ENCODE measurements around the gene TCEA2.
A peak's percentile ranks its signal among the peaks of the same experiment; 100 is the strongest.

Gene TCEA2

GRCh38 chr20:64050261-64051032 is 12.6 kb upstream of the TCEA2 start:
- DNase-seq = no peak

- DNase-seq = no peak
Measured at GRCh38 chr20:64051033-64051452, 12.0 kb upstream of the TCEA2 start.

- DNase-seq = no peak
Measured at GRCh38 chr20:64051561-64052325, 11.3 kb upstream of the TCEA2 start.

GRCh38 chr20:64052326-64052722 is 10.7 kb upstream of the TCEA2 start:
- no peak for DNase-seq

- DNase-seq = no peak
Measured at GRCh38 chr20:64052987-64053840, 9.8 kb upstream of the TCEA2 start.

DNA sequence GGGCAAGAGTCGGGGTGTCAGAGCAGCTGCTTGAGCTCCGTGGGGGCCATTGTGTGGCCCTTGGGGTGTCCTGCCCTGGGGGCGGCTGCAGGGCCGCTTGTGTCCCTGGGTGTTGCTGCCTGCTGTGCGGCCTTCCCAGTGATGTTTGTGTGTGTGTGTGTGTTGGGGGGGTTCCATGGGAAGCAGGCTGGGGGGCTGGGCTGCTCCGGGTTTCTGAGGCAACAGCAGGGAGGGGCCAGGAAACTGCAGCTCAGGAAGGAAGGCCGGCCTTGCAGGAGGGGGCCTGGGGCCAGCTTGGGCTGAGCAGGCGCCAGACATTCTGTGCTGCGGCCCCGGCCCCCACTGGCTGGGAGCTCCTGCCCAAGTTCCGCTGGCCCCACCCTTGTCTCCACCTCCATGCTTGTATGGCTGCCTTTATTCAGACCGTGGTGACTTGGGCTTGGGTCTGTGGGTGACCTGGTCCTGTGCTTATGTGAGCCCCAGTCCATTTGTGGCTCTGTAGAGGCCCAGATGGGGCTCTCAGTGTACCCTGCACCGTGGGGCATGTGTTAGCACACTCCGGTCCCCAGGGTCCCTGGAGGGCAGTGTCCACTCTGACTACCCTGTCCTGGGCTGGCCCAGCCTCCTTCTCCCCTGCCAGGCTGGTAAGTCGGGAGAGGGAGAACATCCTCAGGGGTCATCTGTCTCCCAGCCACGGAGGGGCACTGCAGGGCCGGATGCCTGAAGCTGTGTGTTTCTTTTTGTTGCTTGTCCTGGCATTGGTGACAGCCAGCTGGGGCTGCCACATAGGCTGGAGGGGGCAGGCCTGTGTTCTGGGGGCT is 8.9 kb upstream of the TCEA2 start:
- DNase-seq = no peak

GRCh38 chr20:64055396-64055892 is 7.6 kb upstream of the TCEA2 start:
- no peak for DNase-seq

- peak; percentile 43 for DNase-seq
Measured at GRCh38 chr20:64055893-64056638, 6.9 kb upstream of the TCEA2 start.

DNA sequence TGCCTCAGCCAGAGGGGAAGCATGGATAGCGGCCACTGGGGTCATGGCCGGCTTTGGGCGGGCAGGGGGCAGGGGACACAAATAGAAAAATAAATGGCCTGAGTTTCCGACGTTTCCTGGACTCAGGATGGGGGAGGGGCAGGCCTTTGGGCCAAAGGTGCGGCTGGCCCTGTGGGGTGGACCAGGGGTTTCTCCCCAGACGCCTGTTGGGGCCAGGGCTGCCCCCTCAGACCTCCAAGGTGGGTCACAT is 6.4 kb upstream of the TCEA2 start:
- DNase-seq = no peak

GRCh38 chr20:64056889-64057627 is 5.9 kb upstream of the TCEA2 start:
- no peak for DNase-seq

DNA sequence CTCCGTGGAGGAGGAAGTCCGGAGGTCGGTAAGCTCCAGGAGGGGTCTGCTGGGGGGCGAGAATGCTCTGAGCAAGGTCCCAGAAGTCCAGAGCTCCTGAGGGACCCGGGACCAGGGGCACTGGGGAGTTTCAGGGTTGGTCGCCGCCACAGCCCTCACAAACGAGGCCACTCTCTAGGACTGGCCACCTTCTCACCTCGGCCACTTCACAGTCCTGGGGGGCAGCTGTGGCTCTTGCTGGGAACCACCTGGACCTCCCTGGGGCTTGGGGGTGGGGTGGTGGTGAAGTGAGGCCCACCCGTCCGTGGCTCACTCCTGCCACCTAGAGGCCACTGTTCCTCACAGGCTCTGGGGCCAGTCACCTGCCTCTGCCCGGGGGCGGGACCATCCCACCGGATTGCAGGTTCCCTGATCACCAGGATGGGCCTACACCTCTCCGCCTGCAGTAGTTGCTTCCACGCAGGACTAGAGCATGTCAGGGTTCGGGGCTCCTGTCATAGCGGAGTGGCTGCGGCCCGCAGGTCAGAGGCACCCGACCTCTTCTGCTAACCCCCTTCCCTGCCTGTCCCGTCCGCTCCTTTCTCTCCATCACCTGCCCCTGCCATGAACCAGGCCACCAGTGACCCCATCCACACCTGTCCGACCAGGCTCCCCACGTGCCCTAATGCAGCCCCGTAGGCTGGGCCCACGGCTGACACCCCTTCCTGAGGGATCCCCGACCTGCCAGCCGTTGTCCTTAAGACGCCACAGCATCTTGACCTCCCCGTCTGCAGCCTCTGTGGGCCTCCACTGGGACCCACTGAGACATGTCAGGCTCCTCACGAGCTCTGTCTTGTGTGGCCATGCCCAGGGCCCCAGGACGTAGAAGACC is 5.1 kb upstream of the TCEA2 start:
- DNase-seq = no peak

- no peak for DNase-seq
Measured at GRCh38 chr20:64058536-64058935, 4.5 kb upstream of the TCEA2 start.

GRCh38 chr20:64062276-64062595 is 762 bp upstream of the TCEA2 start:
- no peak for DNase-seq

- no peak for DNase-seq
Measured at GRCh38 chr20:64063389-64064144, 569 bp downstream of the TCEA2 start.

GRCh38 chr20:64064145-64064698 is 1.2 kb downstream of the TCEA2 start:
- DNase-seq = peak; percentile 24

- no peak for DNase-seq
Measured at GRCh38 chr20:64065062-64065973, 2.3 kb downstream of the TCEA2 start.

DNA sequence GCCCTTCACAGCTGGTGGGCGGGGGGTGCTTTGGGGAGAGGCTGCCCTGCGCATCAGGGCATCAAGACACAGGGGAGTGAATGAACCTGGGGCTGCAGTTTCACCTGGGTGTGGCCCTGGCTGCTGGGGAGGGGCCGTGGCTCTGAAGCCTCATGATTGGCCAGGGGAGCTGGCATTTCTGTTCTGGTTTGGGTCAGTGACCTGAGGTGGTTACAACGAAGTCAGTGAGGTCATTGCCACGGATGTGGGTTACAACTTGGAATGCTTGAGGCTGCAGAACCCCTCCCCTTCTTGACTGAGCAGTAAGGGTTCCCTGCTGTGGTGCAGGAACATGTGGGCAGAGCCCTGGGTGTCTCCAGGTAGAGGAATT is 3.0 kb downstream of the TCEA2 start:
- peak; percentile 13 for DNase-seq

- DNase-seq = no peak
Measured at GRCh38 chr20:64067005-64067632, 4.1 kb downstream of the TCEA2 start.

Measured in T1000 (cell line).